SK-N-SH (cell line): ENCODE data around the gene KIF13A. TPM values are rescaled to one million over a fixed set of nuclear protein-coding genes. Genes with fewer than 3 reads are reported as not detected.

Experiments
- CTCF ChIA-PET: fragments of 300-600, 350-600 bp; formaldehyde crosslinking; extraction: SDS; loops from one replicate; lab custom pipeline; 2021; lab: Yijun Ruan, JAX
- POLR2A ChIA-PET: fragments of 350-600 bp; sonication (Branson Sonifier 250); formaldehyde crosslinking; extraction: SDS; loops from one replicate; lab custom pipeline; 2020; ENCODE audit warnings: antibody characterized with exemption, inconsistent platforms; lab: Yijun Ruan, JAX
- DNase-seq: peaks from one replicate; pipeline ENCODE4 v3.0.0; 2012
- H2AFZ ChIP-seq: fragments of 200-600 bp; sonication (generic); 2 replicates; pipeline ENCODE4 v1.8.1; 2016; ENCODE audit warnings: antibody characterized with exemption, mild to moderate bottlenecking, low read depth
- H3F3A ChIP-seq: fragments of 200-600 bp; sonication (generic); replicated peaks from 2 replicates; pipeline ENCODE3; 2016; ENCODE audit warnings: antibody characterized with exemption, mild to moderate bottlenecking; ENCODE audit not compliant: insufficient read depth
- H3K27ac ChIP-seq, 2 experiments: fragments of 200-500 bp in 1 of 2; fragments of 200-600 bp in 1 of 2; sonication (Bioruptor generic) in 1 of 2; sonication (generic), shearing (Covaris generic) in 1 of 2; 2 replicates each; pipeline versions ENCODE4 v1.5.1 to v1.6.1; 2014 to 2016; ENCODE audit warnings: low read depth in 2 of 2, inconsistent platforms in 1 of 2, low read length in 1 of 2, mild to moderate bottlenecking in 1 of 2, mixed read lengths in 1 of 2
- H3K27me3 ChIP-seq: fragments of 200-600 bp; sonication (generic), shearing (Covaris generic); 2 replicates; pipeline ENCODE4 v1.6.1; 2016; ENCODE audit warnings: mixed run types; ENCODE audit not compliant: insufficient read depth
- H3K36me3 ChIP-seq, 2 experiments: fragments of 200-500 bp in 1 of 2; fragments of 200-600 bp in 1 of 2; sonication (Bioruptor generic) in 1 of 2; sonication (generic) in 1 of 2; replicated peaks in 1 of 2; 2 replicates each; pipeline versions ENCODE3 to v1.5.1; 2014 to 2016; ENCODE audit warnings: low read length in 1 of 2, mild to moderate bottlenecking in 1 of 2; ENCODE audit not compliant: insufficient read depth in 2 of 2, control insufficient read depth in 1 of 2
- H3K4me1 ChIP-seq, 2 experiments: fragments of 200-500 bp in 1 of 2; fragments of 200-600 bp in 1 of 2; sonication (Bioruptor generic) in 1 of 2; sonication (generic), shearing (Covaris generic) in 1 of 2; 2 replicates each; pipeline versions ENCODE4 v1.5.1 to v1.6.1; 2014 to 2016; ENCODE audit warnings: low read depth in 1 of 2, low read length in 1 of 2, mixed run types in 1 of 2; ENCODE audit not compliant: insufficient read depth in 2 of 2, control insufficient read depth in 1 of 2
- H3K4me2 ChIP-seq: fragments of 200-600 bp; sonication (generic), shearing (Covaris generic); 2 replicates; pipeline ENCODE4 v1.6.1; 2017; ENCODE audit warnings: mixed run types
- H3K4me3 ChIP-seq, 2 experiments: fragments of 200-500 bp in 1 of 2; fragments of 200-600 bp in 1 of 2; sonication (Bioruptor generic) in 1 of 2; sonication (generic), shearing (Covaris generic) in 1 of 2; 2 replicates each; pipeline versions ENCODE4 v1.5.1 to v1.8.1; 2014 to 2016; ENCODE audit warnings: low read depth in 2 of 2, inconsistent platforms in 1 of 2, low read length in 1 of 2, mild to moderate bottlenecking in 1 of 2, mixed read lengths in 1 of 2, moderate library complexity in 1 of 2
- H3K79me2 ChIP-seq: fragments of 200-600 bp; sonication (generic); 2 replicates; pipeline ENCODE4 v1.8.1; 2017; ENCODE audit warnings: mild to moderate bottlenecking; ENCODE audit not compliant: insufficient read depth
- H3K9ac ChIP-seq: fragments of 200-600 bp; sonication (generic); 2 replicates; pipeline ENCODE4 v1.6.1; 2017; ENCODE audit warnings: mixed run types
- H3K9me2 ChIP-seq: fragments of 200-600 bp; sonication (generic); 2 replicates; pipeline ENCODE4 v1.6.1; 2017; ENCODE audit warnings: mixed run types
- H3K9me3 ChIP-seq: fragments of 200-600 bp; sonication (generic); 2 replicates; pipeline ENCODE4 v1.6.1; 2017; ENCODE audit warnings: mixed run types, mild to moderate bottlenecking, moderate library complexity
- H4K20me1 ChIP-seq: fragments of 200-600 bp; sonication (generic); 2 replicates; pipeline ENCODE4 v1.6.1; 2017; ENCODE audit warnings: mild to moderate bottlenecking, mixed run types; ENCODE audit not compliant: insufficient read depth
- CHD2 ChIP-seq: fragments of 150-350 bp; IDR thresholded peaks from 2 replicates; pipeline ENCODE4 v1.6.1; 2018; ENCODE audit warnings: low read length; ENCODE audit not compliant: partially characterized antibody
- ELF1 ChIP-seq: IDR thresholded peaks from 2 replicates; pipeline ENCODE4 v1.4.0; 2012
- EP300 ChIP-seq, 2 experiments: IDR thresholded peaks; 2 replicates each; pipeline versions ENCODE4 v1.4.0 to v1.6.1; 2012; ENCODE audit warnings: borderline replicate concordance in 1 of 2, low read depth in 1 of 2, low read length in 1 of 2
- GATA2 ChIP-seq: sonication (generic); formaldehyde crosslinking; IDR thresholded peaks from 2 replicates; pipeline ENCODE4 v1.5.0; 2020; ENCODE audit warnings: mild to moderate bottlenecking, missing genetic modification reagents
- IRF3 ChIP-seq: fragments of 150-350 bp; IDR thresholded peaks from 2 replicates; pipeline ENCODE4 v1.6.1; 2016; ENCODE audit warnings: mild to moderate bottlenecking, low read depth, low read length
- JUND ChIP-seq: IDR thresholded peaks from 2 replicates; pipeline ENCODE4 v1.4.0; 2012
- MAX ChIP-seq: IDR thresholded peaks from 2 replicates; pipeline ENCODE4 v1.4.0; 2012; ENCODE audit warnings: low read depth
- MXI1 ChIP-seq: IDR thresholded peaks from 2 replicates; pipeline ENCODE4 v1.6.1; 2012; ENCODE audit warnings: mild to moderate bottlenecking, low read depth, low read length, improper control_type of control experiment
- NRF1 ChIP-seq: IDR thresholded peaks from 2 replicates; pipeline ENCODE4 v1.6.1; 2012; ENCODE audit warnings: low read depth, mild to moderate bottlenecking, low read length
- POLR2AphosphoS5 ChIP-seq: IDR thresholded peaks from 2 replicates; pipeline ENCODE4 v1.6.1; 2012; ENCODE audit warnings: low read depth, low read length
- RCOR1 ChIP-seq: fragments of 150-350 bp; IDR thresholded peaks from 2 replicates; pipeline ENCODE4 v1.6.1; 2017; ENCODE audit warnings: antibody characterized with exemption, low read length
- SMC3 ChIP-seq: IDR thresholded peaks from 2 replicates; pipeline ENCODE4 v1.6.1; 2012; ENCODE audit warnings: low read depth, low read length, improper control_type of control experiment
- TAF1 ChIP-seq: IDR thresholded peaks from 2 replicates; pipeline ENCODE4 v1.6.1; 2012; ENCODE audit warnings: low read depth, mild to moderate bottlenecking, low read length, moderate library complexity, borderline replicate concordance
- TEAD4 ChIP-seq: IDR thresholded peaks from 2 replicates; pipeline ENCODE4 v1.4.0; 2012; ENCODE audit warnings: mild to moderate bottlenecking, borderline replicate concordance; ENCODE audit not compliant: insufficient read depth
- YY1 ChIP-seq: IDR thresholded peaks from 2 replicates; pipeline ENCODE4 v1.4.0; 2012; ENCODE audit warnings: low read depth, mild to moderate bottlenecking
- ZBTB33 ChIP-seq: IDR thresholded peaks from 2 replicates; pipeline ENCODE4 v1.4.0; 2012; ENCODE audit warnings: low read depth, borderline replicate concordance
- WGBS: methylation state at CpG from one replicate; pipeline ENCODE4 v1.1.6; 2017; ENCODE audit warnings: low lambda C conversion rate; 5-methylcytosine and 5-hydroxymethylcytosine counted together
- polyA plus RNA-seq, 3 experiments: library from polyadenylated mRNA; depleted of rRNA; stranded (reverse); fragments of >200 nt; gene quantifications; 2 replicates each; pipeline ENCODE4 v1.2.3, GENCODE V29; 2012

Gene KIF13A
- polyA plus RNA-seq, 1 of the 3 experiments (the other 2 are of a cell fraction), result 18.2 TPM

GRCh38 chr6:17886891-17887290, 100.5 kb downstream of the KIF13A start:
- Histone ChIP-seq H4K20me1 (no peaks in the 10 kb centered on the region), H3K9me3 (no peaks in the 10 kb centered on the region), H3K9ac (no peak overlapping the region), H3K36me3 (peaks cover 0 to 7% of the 10 kb centered on the region in 2 experiments), H3F3A (no peaks in the 10 kb centered on the region), H3K27ac (no peak overlapping the region), H3K27me3 (no peaks in the 10 kb centered on the region), H2AFZ (no peak overlapping the region), H3K4me2 (no peak overlapping the region), H3K4me3 (no peak overlapping the region), H3K4me1 (peaks cover 0 to 19% of the 10 kb centered on the region in 2 experiments; a peak in 1 of 4 replicates), H3K79me2 (peaks cover 19% of the 10 kb centered on the region)
- WGBS, result 83% methylated on average over 1 of the region's 1 CpG
- POLR2A ChIA-PET, result no interaction called here
- CTCF ChIA-PET, result no interaction called here
- no peak for DNase-seq
- TF ChIP-seq RCOR1 (no peak), ELF1 (no peak), NRF1 (no peak), POLR2AphosphoS5 (no peak), IRF3 (no peak), TEAD4 (no peak), YY1 (no peak), MXI1 (no peak), SMC3 (no peak), MAX (no peak), GATA2 (no peak), EP300 (IDR thresholded peaks at IDR 0.05; ENCODE audit: borderline replicate concordance in 1 of 2, low read depth in 1 of 2, low read length in 1 of 2) (no peak), JUND (no peak), TAF1 (no peak), ZBTB33 (no peak), CHD2 (no peak)
- TF ChIP-seq, all 33 proteins: peak for 0
- H3K9me2 ChIP-seq, result no peaks in the 10 kb centered on the region
